ENCODE measurements around the gene PPP6R3. TPM values are rescaled to one million over a fixed set of nuclear protein-coding genes. Genes with fewer than 3 reads are reported as not detected.

Gene PPP6R3
- polyA plus RNA-seq, 1 of the 3 experiments (the other 2 are of a cell fraction), result 28.1 TPM

DNA sequence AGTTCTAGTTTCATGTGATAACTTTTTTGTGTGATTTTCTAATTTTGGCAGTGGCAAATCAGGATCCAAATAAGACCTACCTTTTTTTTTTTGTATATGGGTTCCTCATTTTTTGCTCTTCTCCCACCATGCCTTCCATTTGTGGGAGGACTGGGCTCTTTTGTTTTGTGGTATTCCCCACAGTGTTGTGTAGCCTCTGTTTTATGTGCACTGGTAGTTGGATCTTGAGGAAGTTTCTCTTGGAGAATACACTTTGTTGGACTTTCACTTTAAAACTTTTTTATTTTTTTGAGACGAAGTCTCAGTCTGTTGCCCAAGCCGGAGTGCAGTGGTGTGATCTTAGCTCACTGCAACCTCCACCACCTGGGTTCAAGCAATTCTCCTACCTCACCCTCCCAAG lies 39.7 kb downstream of the PPP6R3 start:
- Histone ChIP-seq H3K4me3 (ENCODE audit: low read depth in 2 of 2, low read length in 1 of 2) (no peak overlapping the region), H3K9ac (no peak overlapping the region), H3K4me1 (ENCODE audit: control insufficient read depth in 1 of 2, insufficient read depth in 2 of 2, low read depth in 1 of 2, low read length in 1 of 2) (peaks cover 12 to 20% of the 10 kb centered on the region in 2 experiments), H3K36me3 (replicated peaks in 1 of 2; ENCODE audit: control insufficient read depth in 1 of 2, insufficient read depth in 2 of 2, low read length in 1 of 2) (no peaks in the 10 kb centered on the region), H2AFZ (ENCODE audit: low read depth) (no peak overlapping the region), H3K9me2 (no peaks in the 10 kb centered on the region), H3K27me3 (ENCODE audit: insufficient read depth) (no peaks in the 10 kb centered on the region), H3K9me3 (no peaks in the 10 kb centered on the region), H4K20me1 (ENCODE audit: insufficient read depth) (peaks cover 99% of the 10 kb centered on the region), H3F3A (replicated peaks; ENCODE audit: insufficient read depth) (peaks cover 19% of the 10 kb centered on the region), H3K79me2 (ENCODE audit: insufficient read depth) (peaks cover 100% of the 10 kb centered on the region), H3K4me2 (no peak overlapping the region), H3K27ac (ENCODE audit: low read depth in 2 of 2, low read length in 1 of 2) (no peak overlapping the region)
- TF ChIP-seq TCF12 (IDR thresholded peaks at IDR 0.05), result no peak
- no peak for TF ChIP-seq NFIC (IDR thresholded peaks at IDR 0.05; ENCODE audit: borderline replicate concordance)
- TF ChIP-seq YY1 (IDR thresholded peaks at IDR 0.05; ENCODE audit: low read depth), result no peak
- no peak for TF ChIP-seq RAD21 (IDR thresholded peaks at IDR 0.05; ENCODE audit: low read length)
- TF ChIP-seq GABPA (IDR thresholded peaks at IDR 0.05; ENCODE audit: low read depth), result no peak
- TF ChIP-seq SIN3A (IDR thresholded peaks at IDR 0.05; ENCODE audit: borderline replicate concordance, low read depth, low read length), result no peak
- no peak for DNase-seq
- POLR2A ChIA-PET, result no interaction called here
- CTCF ChIA-PET, result interaction anchor here (0.9 kb wide), 1 partner anchor 27 kb away, joined by 3 read pairs; no protein-coding TSS in a partner anchor
- 96% methylated on average over 2 of the region's 2 CpGs for WGBS (ENCODE audit: low lambda C conversion rate)

DNA sequence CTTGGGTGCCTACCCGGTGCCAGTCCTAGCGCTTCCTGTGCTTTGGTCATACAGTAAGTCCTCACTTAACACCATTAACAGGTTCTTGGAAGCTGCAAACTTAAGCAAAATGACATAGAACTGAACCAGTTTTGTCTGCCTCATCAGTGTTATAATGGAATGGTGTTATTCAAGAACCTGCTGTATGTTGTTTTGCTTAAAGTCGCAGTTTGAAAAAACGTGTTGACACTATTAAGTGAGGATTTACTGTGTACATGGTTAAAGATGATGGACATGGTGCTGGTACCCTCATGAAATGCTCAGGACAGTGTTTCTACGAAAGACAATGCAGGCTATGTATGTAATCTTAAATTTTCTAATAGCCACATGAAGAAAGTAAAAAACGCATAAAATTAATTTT lies 41.3 kb downstream of the PPP6R3 start:
- WGBS (ENCODE audit: low lambda C conversion rate), result 97% methylated on average over 6 of the region's 6 CpGs
- H3K36me3 ChIP-seq (replicated peaks in 1 of 2; ENCODE audit: control insufficient read depth in 1 of 2, insufficient read depth in 2 of 2, low read length in 1 of 2), result no peaks in the 10 kb centered on the region
- H3K27ac ChIP-seq (ENCODE audit: low read depth in 2 of 2, low read length in 1 of 2), result no peak overlapping the region
- no peak overlapping the region for H3K4me3 ChIP-seq (ENCODE audit: low read depth in 2 of 2, low read length in 1 of 2)
- no peak overlapping the region for H2AFZ ChIP-seq (ENCODE audit: low read depth)
- ChIA-PET CTCF (no interaction called here), POLR2A (no interaction called here)
- peaks cover 98% of the 10 kb centered on the region for H4K20me1 ChIP-seq (ENCODE audit: insufficient read depth)
- no peak overlapping the region for H3K9ac ChIP-seq
- H3K9me3 ChIP-seq, result no peaks in the 10 kb centered on the region
- H3K9me2 ChIP-seq, result no peaks in the 10 kb centered on the region
- TF ChIP-seq, protein P1, sequence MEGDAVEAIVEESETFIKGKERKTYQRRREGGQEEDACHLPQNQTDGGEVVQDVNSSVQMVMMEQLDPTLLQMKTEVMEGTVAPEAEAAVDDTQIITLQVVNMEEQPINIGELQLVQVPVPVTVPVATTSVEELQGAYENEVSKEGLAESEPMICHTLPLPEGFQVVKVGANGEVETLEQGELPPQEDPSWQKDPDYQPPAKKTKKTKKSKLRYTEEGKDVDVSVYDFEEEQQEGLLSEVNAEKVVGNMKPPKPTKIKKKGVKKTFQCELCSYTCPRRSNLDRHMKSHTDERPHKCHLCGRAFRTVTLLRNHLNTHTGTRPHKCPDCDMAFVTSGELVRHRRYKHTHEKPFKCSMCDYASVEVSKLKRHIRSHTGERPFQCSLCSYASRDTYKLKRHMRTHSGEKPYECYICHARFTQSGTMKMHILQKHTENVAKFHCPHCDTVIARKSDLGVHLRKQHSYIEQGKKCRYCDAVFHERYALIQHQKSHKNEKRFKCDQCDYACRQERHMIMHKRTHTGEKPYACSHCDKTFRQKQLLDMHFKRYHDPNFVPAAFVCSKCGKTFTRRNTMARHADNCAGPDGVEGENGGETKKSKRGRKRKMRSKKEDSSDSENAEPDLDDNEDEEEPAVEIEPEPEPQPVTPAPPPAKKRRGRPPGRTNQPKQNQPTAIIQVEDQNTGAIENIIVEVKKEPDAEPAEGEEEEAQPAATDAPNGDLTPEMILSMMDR (IDR thresholded peaks at IDR 0.05), result no peak
- no peak for TF ChIP-seq YY1 (IDR thresholded peaks at IDR 0.05; ENCODE audit: low read depth)
- TF ChIP-seq EP300 (IDR thresholded peaks at IDR 0.05; ENCODE audit: borderline replicate concordance in 1 of 2, low read depth in 1 of 2, low read length in 1 of 2), result no peak
- no peak for TF ChIP-seq GATA2 (CRISPR knock-in tag; IDR thresholded peaks at IDR 0.05)
- no peak for TF ChIP-seq MXI1 (IDR thresholded peaks at IDR 0.05; ENCODE audit: low read depth, low read length)
- TF ChIP-seq JUND (IDR thresholded peaks at IDR 0.05), result no peak
- TF ChIP-seq, protein P2, sequence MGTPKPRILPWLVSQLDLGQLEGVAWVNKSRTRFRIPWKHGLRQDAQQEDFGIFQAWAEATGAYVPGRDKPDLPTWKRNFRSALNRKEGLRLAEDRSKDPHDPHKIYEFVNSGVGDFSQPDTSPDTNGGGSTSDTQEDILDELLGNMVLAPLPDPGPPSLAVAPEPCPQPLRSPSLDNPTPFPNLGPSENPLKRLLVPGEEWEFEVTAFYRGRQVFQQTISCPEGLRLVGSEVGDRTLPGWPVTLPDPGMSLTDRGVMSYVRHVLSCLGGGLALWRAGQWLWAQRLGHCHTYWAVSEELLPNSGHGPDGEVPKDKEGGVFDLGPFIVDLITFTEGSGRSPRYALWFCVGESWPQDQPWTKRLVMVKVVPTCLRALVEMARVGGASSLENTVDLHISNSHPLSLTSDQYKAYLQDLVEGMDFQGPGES (IDR thresholded peaks at IDR 0.05; ENCODE audit: low read depth, low read length), result no peak
- no peak for TF ChIP-seq NRF1 (IDR thresholded peaks at IDR 0.05; ENCODE audit: low read depth, low read length)
- TF ChIP-seq RCOR1 (IDR thresholded peaks at IDR 0.05; ENCODE audit: low read length), result no peak
- no peak for TF ChIP-seq POLR2AphosphoS5 (IDR thresholded peaks at IDR 0.05; ENCODE audit: low read depth, low read length)
- TF ChIP-seq FOXJ3 (CRISPR knock-in tag; IDR thresholded peaks at IDR 0.05), result no peak
- TF ChIP-seq TCF12 (IDR thresholded peaks at IDR 0.05), result no peak
- no peak for TF ChIP-seq RXRA (IDR thresholded peaks at IDR 0.05; ENCODE audit: borderline replicate concordance, low read depth)
- TF ChIP-seq, protein P3, sequence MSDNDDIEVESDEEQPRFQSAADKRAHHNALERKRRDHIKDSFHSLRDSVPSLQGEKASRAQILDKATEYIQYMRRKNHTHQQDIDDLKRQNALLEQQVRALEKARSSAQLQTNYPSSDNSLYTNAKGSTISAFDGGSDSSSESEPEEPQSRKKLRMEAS (IDR thresholded peaks at IDR 0.05; ENCODE audit: low read depth), result no peak
- no peak for TF ChIP-seq ELF1 (IDR thresholded peaks at IDR 0.05)
- TF ChIP-seq, protein P4, sequence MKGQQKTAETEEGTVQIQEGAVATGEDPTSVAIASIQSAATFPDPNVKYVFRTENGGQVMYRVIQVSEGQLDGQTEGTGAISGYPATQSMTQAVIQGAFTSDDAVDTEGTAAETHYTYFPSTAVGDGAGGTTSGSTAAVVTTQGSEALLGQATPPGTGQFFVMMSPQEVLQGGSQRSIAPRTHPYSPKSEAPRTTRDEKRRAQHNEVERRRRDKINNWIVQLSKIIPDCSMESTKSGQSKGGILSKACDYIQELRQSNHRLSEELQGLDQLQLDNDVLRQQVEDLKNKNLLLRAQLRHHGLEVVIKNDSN (IDR thresholded peaks at IDR 0.05; ENCODE audit: borderline replicate concordance, low read depth), result no peak
- TF ChIP-seq, protein P5, sequence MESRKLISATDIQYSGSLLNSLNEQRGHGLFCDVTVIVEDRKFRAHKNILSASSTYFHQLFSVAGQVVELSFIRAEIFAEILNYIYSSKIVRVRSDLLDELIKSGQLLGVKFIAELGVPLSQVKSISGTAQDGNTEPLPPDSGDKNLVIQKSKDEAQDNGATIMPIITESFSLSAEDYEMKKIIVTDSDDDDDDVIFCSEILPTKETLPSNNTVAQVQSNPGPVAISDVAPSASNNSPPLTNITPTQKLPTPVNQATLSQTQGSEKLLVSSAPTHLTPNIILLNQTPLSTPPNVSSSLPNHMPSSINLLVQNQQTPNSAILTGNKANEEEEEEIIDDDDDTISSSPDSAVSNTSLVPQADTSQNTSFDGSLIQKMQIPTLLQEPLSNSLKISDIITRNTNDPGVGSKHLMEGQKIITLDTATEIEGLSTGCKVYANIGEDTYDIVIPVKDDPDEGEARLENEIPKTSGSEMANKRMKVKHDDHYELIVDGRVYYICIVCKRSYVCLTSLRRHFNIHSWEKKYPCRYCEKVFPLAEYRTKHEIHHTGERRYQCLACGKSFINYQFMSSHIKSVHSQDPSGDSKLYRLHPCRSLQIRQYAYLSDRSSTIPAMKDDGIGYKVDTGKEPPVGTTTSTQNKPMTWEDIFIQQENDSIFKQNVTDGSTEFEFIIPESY (IDR thresholded peaks at IDR 0.05; ENCODE audit: borderline replicate concordance, low read depth), result no peak
- no peak for TF ChIP-seq CHD2 (IDR thresholded peaks at IDR 0.05; ENCODE audit: low read length, partially characterized antibody)
- TF ChIP-seq RFX5 (IDR thresholded peaks at IDR 0.05; ENCODE audit: low read length), result no peak
- TF ChIP-seq EZH2phosphoT487 (IDR thresholded peaks at IDR 0.05; ENCODE audit: borderline replicate concordance, low read depth), result no peak
- H3K27me3 ChIP-seq (ENCODE audit: insufficient read depth), result no peaks in the 10 kb centered on the region
- peaks cover 12 to 28% of the 10 kb centered on the region in 2 experiments for H3K4me1 ChIP-seq (ENCODE audit: control insufficient read depth in 1 of 2, insufficient read depth in 2 of 2, low read depth in 1 of 2, low read length in 1 of 2)
- no peak for DNase-seq
- peaks cover 25% of the 10 kb centered on the region for H3F3A ChIP-seq (replicated peaks; ENCODE audit: insufficient read depth)
- H3K4me2 ChIP-seq, result no peak overlapping the region
- peaks cover 100% of the 10 kb centered on the region for H3K79me2 ChIP-seq (ENCODE audit: insufficient read depth)

Measured in SK-N-SH (cell line).